ENCODE data around the gene RASD2.
A peak's percentile ranks its signal among the peaks of the same experiment; 100 is the strongest.

Gene RASD2

DNA sequence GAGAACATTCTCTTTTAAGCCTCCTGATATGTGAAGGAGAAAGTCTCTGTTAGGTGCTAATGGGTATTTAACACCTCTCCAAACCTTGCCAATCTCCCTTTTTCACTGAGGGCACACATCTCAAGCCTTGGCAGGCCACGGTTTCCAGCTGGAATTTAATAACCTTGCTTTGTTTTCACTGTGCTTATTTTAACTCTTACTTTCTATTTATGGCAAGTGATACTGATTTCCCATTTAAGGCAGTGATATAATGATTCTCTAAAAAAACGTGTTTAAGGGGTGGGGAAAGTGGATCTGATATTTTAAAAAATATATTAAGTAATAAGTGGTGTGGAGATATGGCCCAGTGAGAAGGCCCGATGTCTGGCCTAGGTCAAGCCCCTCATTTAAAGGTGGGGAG, 1.1 kb upstream of the RASD2 start:
- DNase-seq (ENCODE audit: extremely low spot score, insufficient read length, low read depth) (no peak), FAIRE-seq (no peak)

GRCh38 chr22:35539910-35540594, 579 bp upstream of the RASD2 start:
- no peak for FAIRE-seq
- peak; percentile 64 for DNase-seq (ENCODE audit: extremely low spot score, insufficient read length, low read depth)

GRCh38 chr22:35541254-35541748, 670 bp downstream of the RASD2 start:
- DNase-seq (ENCODE audit: extremely low spot score, insufficient read length, low read depth) (no peak), FAIRE-seq (no peak)

GRCh38 chr22:35542157-35542938, 1.7 kb downstream of the RASD2 start:
- no peak for DNase-seq (ENCODE audit: extremely low spot score, insufficient read length, low read depth)
- no peak for FAIRE-seq

DNA sequence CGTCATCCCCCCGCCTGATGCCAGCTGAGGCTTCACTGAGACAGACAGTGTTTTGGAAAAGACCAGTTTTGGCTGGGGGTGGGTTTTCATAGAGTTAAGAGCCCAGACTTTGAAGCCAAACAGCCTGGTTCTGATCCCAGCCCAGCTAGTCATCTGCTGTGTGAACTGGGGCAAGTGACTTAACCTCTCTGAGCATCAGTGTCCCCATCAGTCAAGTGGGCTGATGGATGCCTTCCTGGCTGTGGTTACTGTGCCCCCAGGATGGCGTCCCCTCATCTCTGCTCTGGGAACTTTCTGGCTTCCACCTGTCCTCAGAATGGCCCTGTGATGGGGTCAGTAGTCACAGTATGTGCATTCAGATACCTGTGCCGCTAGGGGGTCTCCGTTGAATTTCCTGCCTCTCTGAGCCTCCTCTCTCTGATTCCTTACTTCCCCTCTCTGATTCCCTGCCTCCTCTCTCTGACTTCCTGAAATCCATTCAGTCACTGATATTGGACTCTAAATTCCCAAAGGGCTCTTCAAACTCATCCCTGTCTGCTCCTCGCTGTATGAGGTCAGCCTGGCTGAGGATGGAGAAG, 2.4 kb downstream of the RASD2 start:
- no peak for DNase-seq (ENCODE audit: extremely low spot score, insufficient read length, low read depth)
- no peak for FAIRE-seq

DNA sequence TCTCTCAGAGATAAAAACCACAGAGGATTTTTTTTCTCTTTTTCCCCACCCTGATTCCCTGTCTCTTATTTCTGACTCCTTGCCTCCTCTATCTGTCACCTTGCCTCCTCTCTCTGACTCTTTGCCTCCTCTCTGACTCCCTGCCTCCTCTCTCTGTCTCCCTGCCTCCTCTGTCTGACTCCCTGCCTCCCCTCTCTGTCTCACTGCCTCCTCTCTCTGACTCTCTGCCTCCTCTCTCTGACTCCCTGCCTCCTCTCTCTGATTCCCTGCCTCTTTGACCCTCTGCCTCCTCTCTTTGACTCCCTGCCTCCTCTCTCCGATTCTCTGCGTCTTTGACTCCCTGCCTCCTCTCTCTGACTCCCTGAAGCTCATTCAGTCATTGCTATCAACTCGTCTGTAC, 3.1 kb downstream of the RASD2 start:
- FAIRE-seq = no peak
- DNase-seq (ENCODE audit: extremely low spot score, insufficient read length, low read depth) = no peak

DNA sequence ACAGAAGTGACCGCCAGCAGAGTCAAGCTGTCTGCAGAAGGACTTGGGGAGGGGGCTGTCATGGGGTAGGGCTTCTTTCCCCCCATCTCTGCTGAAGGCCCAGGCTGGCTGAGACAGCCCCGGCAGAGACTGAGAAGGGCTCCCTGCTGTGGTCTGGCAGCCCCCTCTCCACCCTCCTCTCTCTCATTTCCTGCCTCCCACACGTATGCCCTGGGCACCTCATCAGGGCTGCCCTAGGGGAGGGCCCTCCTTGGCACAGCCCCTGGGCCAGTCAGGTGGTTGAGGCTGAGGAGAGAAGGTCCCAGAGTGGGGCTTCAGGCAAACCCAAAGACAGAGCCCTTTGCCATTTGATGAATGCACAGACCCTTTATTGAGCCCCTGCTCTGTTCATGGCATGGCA, 3.6 kb downstream of the RASD2 start:
- no peak for DNase-seq (ENCODE audit: extremely low spot score, insufficient read length, low read depth)

GRCh38 chr22:35544827-35545226, 4.2 kb downstream of the RASD2 start:
- no peak for FAIRE-seq
- DNase-seq (ENCODE audit: extremely low spot score, insufficient read length, low read depth) = no peak

More for the DNA sequence above, 3.6 kb downstream of the RASD2 start:
- FAIRE-seq = no peak

- FAIRE-seq (no peak), DNase-seq (ENCODE audit: extremely low spot score, insufficient read length, low read depth) (no peak)
Measured at GRCh38 chr22:35546886-35547285, 6.3 kb downstream of the RASD2 start.

DNA sequence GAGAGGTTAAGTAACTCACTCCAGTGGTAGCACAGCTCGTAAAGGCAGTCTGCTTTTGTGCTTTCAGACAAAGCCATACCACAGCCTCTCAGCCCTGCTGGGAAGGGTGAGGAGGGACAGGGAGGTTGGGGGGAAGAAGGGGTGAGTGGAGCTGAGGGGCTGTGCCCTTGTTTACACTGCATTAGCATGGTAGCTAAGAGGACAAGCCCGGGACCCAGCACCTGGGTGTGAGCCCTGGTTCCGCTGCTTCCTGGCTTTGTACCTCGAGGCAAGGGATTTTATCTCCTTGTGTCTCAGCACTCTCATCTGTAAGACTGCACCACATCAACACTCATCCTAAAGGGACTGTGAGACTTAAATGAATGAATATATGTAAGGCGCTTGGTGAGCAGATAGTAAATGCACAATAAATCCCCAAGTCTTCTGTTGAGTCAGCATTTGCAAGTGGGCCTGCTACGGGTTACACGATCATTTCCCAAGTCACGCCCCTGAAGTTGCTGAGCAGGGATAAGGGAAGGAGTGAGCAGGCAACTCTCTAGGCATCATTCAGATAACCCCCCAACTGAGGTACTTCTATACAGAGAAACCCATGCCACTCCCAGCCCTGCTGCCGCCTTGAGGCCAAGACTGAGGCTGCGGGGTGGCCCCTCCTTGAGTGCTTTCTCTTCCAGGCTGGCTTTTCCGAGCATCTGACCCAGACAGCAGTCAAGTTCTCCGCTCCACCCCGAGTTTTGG, 7.5 kb downstream of the RASD2 start:
- no peak for DNase-seq (ENCODE audit: extremely low spot score, insufficient read length, low read depth)

GRCh38 chr22:35548722-35549112, 8.1 kb downstream of the RASD2 start:
- DNase-seq (ENCODE audit: extremely low spot score, insufficient read length, low read depth) = no peak
- FAIRE-seq = no peak

More for the DNA sequence above, 7.5 kb downstream of the RASD2 start:
- FAIRE-seq = no peak

DNA sequence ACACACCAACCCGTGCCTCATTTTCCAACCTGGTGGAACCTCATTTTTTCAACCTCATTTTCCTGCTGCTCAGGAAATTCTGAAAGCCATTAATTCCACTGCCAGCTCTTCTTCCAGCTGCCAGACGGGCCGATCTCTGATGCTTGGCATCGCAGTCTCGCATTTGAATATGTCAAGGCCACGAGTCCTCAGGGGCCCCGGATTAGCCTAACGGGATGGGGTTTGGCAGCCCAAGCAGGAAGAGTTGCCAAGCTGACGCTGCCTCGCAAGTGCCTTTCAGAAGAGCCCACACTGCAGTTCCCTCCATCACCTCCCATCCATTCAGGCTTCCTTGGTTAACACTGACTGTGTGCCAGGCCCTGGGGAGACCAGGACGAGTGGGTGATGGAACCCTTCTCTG, 8.7 kb downstream of the RASD2 start:
- FAIRE-seq (no peak), DNase-seq (ENCODE audit: extremely low spot score, insufficient read length, low read depth) (no peak)

DNA sequence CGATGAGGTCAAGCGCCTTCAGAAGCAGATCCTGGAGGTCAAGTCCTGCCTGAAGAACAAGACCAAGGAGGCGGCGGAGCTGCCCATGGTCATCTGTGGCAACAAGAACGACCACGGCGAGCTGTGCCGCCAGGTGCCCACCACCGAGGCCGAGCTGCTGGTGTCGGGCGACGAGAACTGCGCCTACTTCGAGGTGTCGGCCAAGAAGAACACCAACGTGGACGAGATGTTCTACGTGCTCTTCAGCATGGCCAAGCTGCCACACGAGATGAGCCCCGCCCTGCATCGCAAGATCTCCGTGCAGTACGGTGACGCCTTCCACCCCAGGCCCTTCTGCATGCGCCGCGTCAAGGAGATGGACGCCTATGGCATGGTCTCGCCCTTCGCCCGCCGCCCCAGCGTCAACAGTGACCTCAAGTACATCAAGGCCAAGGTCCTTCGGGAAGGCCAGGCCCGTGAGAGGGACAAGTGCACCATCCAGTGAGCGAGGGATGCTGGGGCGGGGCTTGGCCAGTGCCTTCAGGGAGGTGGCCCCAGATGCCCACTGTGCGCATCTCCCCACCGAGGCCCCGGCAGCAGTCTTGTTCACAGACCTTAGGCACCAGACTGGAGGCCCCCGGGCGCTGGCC, 11.0 kb downstream of the RASD2 start:
- no peak for FAIRE-seq
- no peak for DNase-seq (ENCODE audit: extremely low spot score, insufficient read length, low read depth)

- peak; percentile 76 for DNase-seq (ENCODE audit: extremely low spot score, insufficient read length, low read depth)
- FAIRE-seq = peak; percentile 89
Measured at GRCh38 chr22:35552196-35552842, 11.7 kb downstream of the RASD2 start.

DNA sequence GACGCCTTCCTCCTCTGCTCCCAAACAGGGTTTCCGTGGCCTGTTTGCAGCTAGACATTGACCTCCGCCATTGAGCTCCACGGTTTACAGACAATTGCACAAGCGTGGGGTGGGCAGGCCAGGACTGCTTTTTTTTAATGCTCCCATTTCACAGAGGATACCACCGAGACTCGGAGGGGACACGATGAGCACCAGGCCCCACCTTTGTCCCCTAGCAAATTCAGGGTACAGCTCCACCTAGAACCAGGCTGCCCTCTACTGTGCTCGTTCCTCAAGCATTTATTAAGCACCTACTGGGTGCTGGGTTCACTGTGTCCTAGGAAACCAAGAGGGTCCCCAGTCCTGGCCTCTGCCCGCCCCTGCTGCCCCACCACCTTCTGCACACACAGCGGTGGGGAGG, 12.2 kb downstream of the RASD2 start:
- FAIRE-seq = no peak
- DNase-seq (ENCODE audit: extremely low spot score, insufficient read length, low read depth) = no peak

- no peak for DNase-seq (ENCODE audit: extremely low spot score, insufficient read length, low read depth)
- no peak for FAIRE-seq
Measured at GRCh38 chr22:35553341-35553740, 12.7 kb downstream of the RASD2 start.

GRCh38 chr22:35554297-35554845, 13.7 kb downstream of the RASD2 start:
- no peak for DNase-seq (ENCODE audit: extremely low spot score, insufficient read length, low read depth)
- no peak for FAIRE-seq

- no peak for FAIRE-seq
- no peak for DNase-seq (ENCODE audit: extremely low spot score, insufficient read length, low read depth)
Measured at GRCh38 chr22:35555483-35555890, 14.9 kb downstream of the RASD2 start.

GRCh38 chr22:35555946-35556547, 15.4 kb downstream of the RASD2 start:
- FAIRE-seq (no peak), DNase-seq (ENCODE audit: extremely low spot score, insufficient read length, low read depth) (no peak)
